SK-N-SH (cell line): Measurements from ENCODE around the gene EML1. TPM values are rescaled to one million over a fixed set of nuclear protein-coding genes. Genes with fewer than 3 reads are reported as not detected.

Experiments
- CTCF ChIA-PET: fragments of 300-600, 350-600 bp; formaldehyde crosslinking; extraction: SDS; loops from one replicate; lab custom pipeline; 2021; lab: Yijun Ruan, JAX
- POLR2A ChIA-PET: fragments of 350-600 bp; sonication (Branson Sonifier 250); formaldehyde crosslinking; extraction: SDS; loops from one replicate; lab custom pipeline; 2020; ENCODE audit warnings: antibody characterized with exemption, inconsistent platforms; lab: Yijun Ruan, JAX
- DNase-seq: peaks from one replicate; pipeline ENCODE4 v3.0.0; 2012
- H2AFZ ChIP-seq: fragments of 200-600 bp; sonication (generic); 2 replicates; pipeline ENCODE4 v1.8.1; 2016; ENCODE audit warnings: antibody characterized with exemption, mild to moderate bottlenecking, low read depth
- H3F3A ChIP-seq: fragments of 200-600 bp; sonication (generic); replicated peaks from 2 replicates; pipeline ENCODE3; 2016; ENCODE audit warnings: antibody characterized with exemption, mild to moderate bottlenecking; ENCODE audit not compliant: insufficient read depth
- H3K27ac ChIP-seq, 2 experiments: fragments of 200-500 bp in 1 of 2; fragments of 200-600 bp in 1 of 2; sonication (Bioruptor generic) in 1 of 2; sonication (generic), shearing (Covaris generic) in 1 of 2; 2 replicates each; pipeline versions ENCODE4 v1.5.1 to v1.6.1; 2014 to 2016; ENCODE audit warnings: low read depth in 2 of 2, inconsistent platforms in 1 of 2, low read length in 1 of 2, mild to moderate bottlenecking in 1 of 2, mixed read lengths in 1 of 2
- H3K27me3 ChIP-seq: fragments of 200-600 bp; sonication (generic), shearing (Covaris generic); 2 replicates; pipeline ENCODE4 v1.6.1; 2016; ENCODE audit warnings: mixed run types; ENCODE audit not compliant: insufficient read depth
- H3K36me3 ChIP-seq, 2 experiments: fragments of 200-500 bp in 1 of 2; fragments of 200-600 bp in 1 of 2; sonication (Bioruptor generic) in 1 of 2; sonication (generic) in 1 of 2; replicated peaks in 1 of 2; 2 replicates each; pipeline versions ENCODE3 to v1.5.1; 2014 to 2016; ENCODE audit warnings: low read length in 1 of 2, mild to moderate bottlenecking in 1 of 2; ENCODE audit not compliant: insufficient read depth in 2 of 2, control insufficient read depth in 1 of 2
- H3K4me1 ChIP-seq, 2 experiments: fragments of 200-500 bp in 1 of 2; fragments of 200-600 bp in 1 of 2; sonication (Bioruptor generic) in 1 of 2; sonication (generic), shearing (Covaris generic) in 1 of 2; 2 replicates each; pipeline versions ENCODE4 v1.5.1 to v1.6.1; 2014 to 2016; ENCODE audit warnings: low read depth in 1 of 2, low read length in 1 of 2, mixed run types in 1 of 2; ENCODE audit not compliant: insufficient read depth in 2 of 2, control insufficient read depth in 1 of 2
- H3K4me2 ChIP-seq: fragments of 200-600 bp; sonication (generic), shearing (Covaris generic); 2 replicates; pipeline ENCODE4 v1.6.1; 2017; ENCODE audit warnings: mixed run types
- H3K4me3 ChIP-seq, 2 experiments: fragments of 200-500 bp in 1 of 2; fragments of 200-600 bp in 1 of 2; sonication (Bioruptor generic) in 1 of 2; sonication (generic), shearing (Covaris generic) in 1 of 2; 2 replicates each; pipeline versions ENCODE4 v1.5.1 to v1.8.1; 2014 to 2016; ENCODE audit warnings: low read depth in 2 of 2, inconsistent platforms in 1 of 2, low read length in 1 of 2, mild to moderate bottlenecking in 1 of 2, mixed read lengths in 1 of 2, moderate library complexity in 1 of 2
- H3K79me2 ChIP-seq: fragments of 200-600 bp; sonication (generic); 2 replicates; pipeline ENCODE4 v1.8.1; 2017; ENCODE audit warnings: mild to moderate bottlenecking; ENCODE audit not compliant: insufficient read depth
- H3K9ac ChIP-seq: fragments of 200-600 bp; sonication (generic); 2 replicates; pipeline ENCODE4 v1.6.1; 2017; ENCODE audit warnings: mixed run types
- H3K9me2 ChIP-seq: fragments of 200-600 bp; sonication (generic); 2 replicates; pipeline ENCODE4 v1.6.1; 2017; ENCODE audit warnings: mixed run types
- H3K9me3 ChIP-seq: fragments of 200-600 bp; sonication (generic); 2 replicates; pipeline ENCODE4 v1.6.1; 2017; ENCODE audit warnings: mixed run types, mild to moderate bottlenecking, moderate library complexity
- H4K20me1 ChIP-seq: fragments of 200-600 bp; sonication (generic); 2 replicates; pipeline ENCODE4 v1.6.1; 2017; ENCODE audit warnings: mild to moderate bottlenecking, mixed run types; ENCODE audit not compliant: insufficient read depth
- ELF1 ChIP-seq: IDR thresholded peaks from 2 replicates; pipeline ENCODE4 v1.4.0; 2012
- EP300 ChIP-seq, 2 experiments: IDR thresholded peaks; 2 replicates each; pipeline versions ENCODE4 v1.4.0 to v1.6.1; 2012; ENCODE audit warnings: borderline replicate concordance in 1 of 2, low read depth in 1 of 2, low read length in 1 of 2
- EZH2phosphoT487 ChIP-seq: fragments of 200-600 bp; sonication (generic); IDR thresholded peaks from 2 replicates; pipeline ENCODE4 v1.6.1; 2017; ENCODE audit warnings: low read depth, mixed run types, mild to moderate bottlenecking, antibody characterized with exemption, moderate library complexity, borderline replicate concordance
- FOSL2 ChIP-seq: IDR thresholded peaks from 2 replicates; pipeline ENCODE4 v1.4.0; 2012; ENCODE audit warnings: low read depth, mild to moderate bottlenecking, moderate library complexity, borderline replicate concordance
- FOXM1 ChIP-seq: IDR thresholded peaks from 2 replicates; pipeline ENCODE4 v1.4.0; 2012; ENCODE audit warnings: low read depth, mild to moderate bottlenecking
- GABPA ChIP-seq: IDR thresholded peaks from 2 replicates; pipeline ENCODE4 v1.4.0; 2012; ENCODE audit warnings: low read depth, mild to moderate bottlenecking
- JUND ChIP-seq: IDR thresholded peaks from 2 replicates; pipeline ENCODE4 v1.4.0; 2012
- MEF2A ChIP-seq: IDR thresholded peaks from 2 replicates; pipeline ENCODE4 v1.4.0; 2012; ENCODE audit warnings: low read depth, borderline replicate concordance
- MXI1 ChIP-seq: IDR thresholded peaks from 2 replicates; pipeline ENCODE4 v1.6.1; 2012; ENCODE audit warnings: mild to moderate bottlenecking, low read depth, low read length, improper control_type of control experiment
- NFIC ChIP-seq: IDR thresholded peaks from 2 replicates; pipeline ENCODE4 v1.4.0; 2012; ENCODE audit warnings: borderline replicate concordance
- RAD21 ChIP-seq: IDR thresholded peaks from 2 replicates; pipeline ENCODE4 v1.6.1; 2012; ENCODE audit warnings: mild to moderate bottlenecking, low read length
- RCOR1 ChIP-seq: fragments of 150-350 bp; IDR thresholded peaks from 2 replicates; pipeline ENCODE4 v1.6.1; 2017; ENCODE audit warnings: antibody characterized with exemption, low read length
- RFX5 ChIP-seq: IDR thresholded peaks from 2 replicates; pipeline ENCODE4 v1.6.1; 2012; ENCODE audit warnings: mild to moderate bottlenecking, improper control_type of control experiment, low read length
- TAF1 ChIP-seq: IDR thresholded peaks from 2 replicates; pipeline ENCODE4 v1.6.1; 2012; ENCODE audit warnings: low read depth, mild to moderate bottlenecking, low read length, moderate library complexity, borderline replicate concordance
- WGBS: methylation state at CpG from one replicate; pipeline ENCODE4 v1.1.6; 2017; ENCODE audit warnings: low lambda C conversion rate; 5-methylcytosine and 5-hydroxymethylcytosine counted together
- polyA plus RNA-seq, 3 experiments: library from polyadenylated mRNA; depleted of rRNA; stranded (reverse); fragments of >200 nt; gene quantifications; 2 replicates each; pipeline ENCODE4 v1.2.3, GENCODE V29; 2012
- TF ChIP-seq, protein P1 (sequence below): IDR thresholded peaks from 2 replicates; pipeline ENCODE4; 2012
- TF ChIP-seq, protein P2 (sequence below): fragments of 200-600 bp; sonication (generic); IDR thresholded peaks from 2 replicates; pipeline ENCODE4 v1.6.1; 2017; ENCODE audit warnings: antibody characterized with exemption, mild to moderate bottlenecking, moderate library complexity
- TF ChIP-seq, protein P3 (sequence below): IDR thresholded peaks from 2 replicates; pipeline ENCODE4 v1.4.0; 2012; ENCODE audit warnings: low read depth

Gene EML1
- polyA plus RNA-seq, 1 of the 3 experiments (the other 2 are of a cell fraction), result 6.3 TPM

DNA sequence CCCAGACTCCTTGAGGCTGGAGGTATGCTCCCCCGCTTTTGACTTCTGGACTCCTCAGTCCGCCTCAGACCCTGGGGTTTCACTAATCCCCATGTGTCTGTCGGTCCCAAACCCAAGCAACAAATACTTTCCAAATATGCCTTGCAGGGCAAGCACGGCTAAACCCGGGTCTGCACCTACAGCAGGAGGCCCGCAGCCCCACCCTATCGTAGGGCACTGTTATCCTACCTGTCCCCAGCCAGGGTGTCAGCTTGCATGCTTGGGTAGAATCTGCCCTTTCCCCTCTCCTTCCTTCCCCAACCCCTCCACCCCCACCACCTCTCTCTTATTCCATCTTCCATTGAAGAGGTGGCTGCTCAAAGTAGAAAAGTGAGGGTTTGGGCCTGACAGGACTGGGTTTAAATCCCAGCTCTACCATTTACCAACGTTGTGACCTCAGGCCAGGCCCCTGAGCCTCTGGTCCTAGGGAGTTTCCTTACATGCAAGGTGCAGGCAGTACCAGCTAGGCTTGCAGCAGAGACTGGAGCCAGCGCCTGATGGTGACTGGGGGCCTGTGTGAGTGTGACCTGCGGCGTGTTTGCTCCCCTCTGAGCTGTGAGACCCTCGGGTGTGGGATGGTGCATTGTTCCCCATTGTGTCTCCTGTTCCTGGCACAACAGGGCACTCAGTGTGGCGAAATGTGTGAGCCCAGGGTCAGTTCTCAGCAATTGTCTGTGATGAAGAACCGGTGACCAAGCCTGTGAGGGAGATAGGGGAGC is 11.2 kb upstream of the EML1 start:
- no peaks in the 10 kb centered on the region for H3K36me3 ChIP-seq
- H3K9ac ChIP-seq, result no peak overlapping the region
- TF ChIP-seq FOSL2 (no peak), JUND (no peak), MEF2A (no peak), RAD21 (no peak), GABPA (no peak), FOXM1 (no peak), RFX5 (no peak), NFIC (no peak), EZH2phosphoT487 (no peak), ELF1 (no peak), MXI1 (no peak), EP300 (IDR thresholded peaks at IDR 0.05; ENCODE audit: borderline replicate concordance in 1 of 2, low read depth in 1 of 2, low read length in 1 of 2) (no peak), RCOR1 (no peak), TAF1 (no peak)
- TF ChIP-seq, protein P1, sequence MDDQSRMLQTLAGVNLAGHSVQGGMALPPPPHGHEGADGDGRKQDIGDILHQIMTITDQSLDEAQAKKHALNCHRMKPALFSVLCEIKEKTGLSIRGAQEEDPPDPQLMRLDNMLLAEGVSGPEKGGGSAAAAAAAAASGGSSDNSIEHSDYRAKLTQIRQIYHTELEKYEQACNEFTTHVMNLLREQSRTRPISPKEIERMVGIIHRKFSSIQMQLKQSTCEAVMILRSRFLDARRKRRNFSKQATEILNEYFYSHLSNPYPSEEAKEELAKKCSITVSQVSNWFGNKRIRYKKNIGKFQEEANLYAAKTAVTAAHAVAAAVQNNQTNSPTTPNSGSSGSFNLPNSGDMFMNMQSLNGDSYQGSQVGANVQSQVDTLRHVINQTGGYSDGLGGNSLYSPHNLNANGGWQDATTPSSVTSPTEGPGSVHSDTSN, result no peak
- TF ChIP-seq, protein P2, sequence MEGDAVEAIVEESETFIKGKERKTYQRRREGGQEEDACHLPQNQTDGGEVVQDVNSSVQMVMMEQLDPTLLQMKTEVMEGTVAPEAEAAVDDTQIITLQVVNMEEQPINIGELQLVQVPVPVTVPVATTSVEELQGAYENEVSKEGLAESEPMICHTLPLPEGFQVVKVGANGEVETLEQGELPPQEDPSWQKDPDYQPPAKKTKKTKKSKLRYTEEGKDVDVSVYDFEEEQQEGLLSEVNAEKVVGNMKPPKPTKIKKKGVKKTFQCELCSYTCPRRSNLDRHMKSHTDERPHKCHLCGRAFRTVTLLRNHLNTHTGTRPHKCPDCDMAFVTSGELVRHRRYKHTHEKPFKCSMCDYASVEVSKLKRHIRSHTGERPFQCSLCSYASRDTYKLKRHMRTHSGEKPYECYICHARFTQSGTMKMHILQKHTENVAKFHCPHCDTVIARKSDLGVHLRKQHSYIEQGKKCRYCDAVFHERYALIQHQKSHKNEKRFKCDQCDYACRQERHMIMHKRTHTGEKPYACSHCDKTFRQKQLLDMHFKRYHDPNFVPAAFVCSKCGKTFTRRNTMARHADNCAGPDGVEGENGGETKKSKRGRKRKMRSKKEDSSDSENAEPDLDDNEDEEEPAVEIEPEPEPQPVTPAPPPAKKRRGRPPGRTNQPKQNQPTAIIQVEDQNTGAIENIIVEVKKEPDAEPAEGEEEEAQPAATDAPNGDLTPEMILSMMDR, result no peak
- TF ChIP-seq, protein P3, sequence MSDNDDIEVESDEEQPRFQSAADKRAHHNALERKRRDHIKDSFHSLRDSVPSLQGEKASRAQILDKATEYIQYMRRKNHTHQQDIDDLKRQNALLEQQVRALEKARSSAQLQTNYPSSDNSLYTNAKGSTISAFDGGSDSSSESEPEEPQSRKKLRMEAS, result no peak
- peaks cover 1% of the 10 kb centered on the region for H3F3A ChIP-seq
- no peak for DNase-seq
- ChIA-PET POLR2A (interaction anchor here (1.0 kb wide), 1 partner anchor 9 kb away, joined by 3 read pairs; no protein-coding TSS in a partner anchor), CTCF (interaction anchor here (1.0 to 1.3 kb wide), 2 partner anchors 33 to 88 kb away, joined by 3 read pairs; no protein-coding TSS in a partner anchor)
- no peak overlapping the region for H3K4me2 ChIP-seq
- H4K20me1 ChIP-seq, result no peaks in the 10 kb centered on the region
- H3K4me3 ChIP-seq, result no peak overlapping the region
- WGBS, result 83% methylated on average over 10 of the region's 14 CpGs
- H3K9me2 ChIP-seq, result no peaks in the 10 kb centered on the region
- H3K79me2 ChIP-seq, result no peaks in the 10 kb centered on the region
- peaks cover 10% of the 10 kb centered on the region; the same call in 1 of the 2 replicates for H3K9me3 ChIP-seq
- no peak overlapping the region for H2AFZ ChIP-seq
- H3K4me1 ChIP-seq, result no peaks in the 10 kb centered on the region
- H3K27me3 ChIP-seq, result no peaks in the 10 kb centered on the region
- no peak overlapping the region for H3K27ac ChIP-seq
